Head of caudate nucleus (tissue), 42 donors: ENCODE results near the gene CCL22.
"Not testable (repeated sequence)": the region's sequence is repeated elsewhere in the genome, so short reads cannot be mapped to it uniquely, and the experiment has no call there.

Experiments
- DNase-seq, 42 donors: peaks; one replicate each; pipeline versions ENCODE4 v3.0.0 to v3.0.0-alpha.2; 2020 to 2021; ENCODE audit warnings: mixed read lengths in 7 of 42
- intact Hi-C: fragments of 100-400 bp; cut with DNase I; formaldehyde crosslinking; loops from one replicate; pipeline ENCODE4 v1.15.0; 2022

Gene CCL22, protein sequence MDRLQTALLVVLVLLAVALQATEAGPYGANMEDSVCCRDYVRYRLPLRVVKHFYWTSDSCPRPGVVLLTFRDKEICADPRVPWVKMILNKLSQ

DNA sequence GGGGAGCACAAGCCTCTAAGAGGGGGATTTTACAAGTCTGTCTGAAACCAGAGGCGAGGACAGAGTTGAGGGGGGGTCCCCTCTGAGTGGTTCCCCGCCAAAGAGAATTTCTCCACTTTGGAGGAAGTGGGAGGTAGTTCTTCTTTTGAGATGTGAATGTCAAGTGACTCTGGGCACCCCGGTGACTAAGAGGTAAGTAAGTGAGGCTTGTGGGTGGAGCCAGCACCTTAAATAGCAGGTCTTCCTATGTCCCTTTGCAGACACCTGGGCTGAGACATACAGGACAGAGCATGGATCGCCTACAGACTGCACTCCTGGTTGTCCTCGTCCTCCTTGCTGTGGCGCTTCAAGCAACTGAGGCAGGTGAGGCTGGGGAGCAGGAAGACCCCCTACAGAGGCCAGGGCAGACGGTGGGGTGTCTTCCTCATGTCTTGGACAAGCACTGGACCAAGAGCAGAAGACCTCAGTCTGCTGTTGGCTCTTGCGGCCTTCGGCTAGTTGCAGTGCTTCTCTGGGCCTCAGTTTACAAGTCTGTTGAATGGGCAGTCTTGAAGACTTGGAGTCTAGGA is at the start of gene CCL22:
CCL22 (plus strand) TSS at position 257 of the 569 bp plus-strand sequence; CDS start at position 291, 34 bp downstream.
- intact Hi-C loops, result no loop called here
- DNase-seq, result peak in 2 of 42 donors; percentile 36 to 53

DNA sequence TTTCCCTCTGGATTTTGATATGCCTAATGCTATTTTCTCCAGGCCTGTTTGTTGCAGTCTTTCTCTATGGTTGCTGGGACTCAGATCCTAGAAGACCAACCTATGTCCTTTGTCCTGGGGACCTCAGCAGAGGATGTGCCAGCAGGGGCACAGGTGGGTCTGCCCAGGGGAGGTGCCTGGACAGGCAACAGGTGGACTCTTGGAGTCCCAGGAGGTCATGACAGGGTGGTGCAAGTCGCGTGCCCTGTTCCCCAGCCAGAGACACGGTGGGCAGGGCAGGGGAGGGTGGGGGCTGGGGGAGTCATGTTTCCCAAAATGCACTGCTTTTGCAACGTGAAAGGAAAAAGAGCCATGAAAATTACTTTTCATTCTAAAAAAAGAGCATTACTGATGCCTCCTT is 47.8 kb upstream of the CCL22 start:
- DNase-seq, result peak in 1 of 42 donors; percentile 22
- intact Hi-C loops, result no loop called here

DNA sequence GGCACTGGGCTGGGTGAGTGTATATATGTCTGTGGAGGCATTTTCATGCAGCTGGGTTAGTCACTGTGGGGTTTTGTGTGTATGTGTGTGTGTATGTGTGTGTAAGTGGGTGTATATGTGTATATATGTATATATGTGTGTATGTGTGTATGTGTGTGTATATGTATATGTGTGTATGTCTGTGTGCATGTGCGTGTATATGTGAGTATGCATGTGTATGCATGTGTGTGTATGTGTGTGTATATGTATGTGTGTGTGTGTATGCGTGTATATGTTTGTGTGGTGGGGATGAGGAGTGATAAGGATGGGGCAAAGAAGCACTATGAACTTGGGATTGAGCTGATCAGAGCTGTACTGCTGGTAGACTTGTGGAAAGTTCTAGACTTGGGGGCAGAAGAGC is 45.1 kb upstream of the CCL22 start:
- intact Hi-C loops, result no loop called here

DNA sequence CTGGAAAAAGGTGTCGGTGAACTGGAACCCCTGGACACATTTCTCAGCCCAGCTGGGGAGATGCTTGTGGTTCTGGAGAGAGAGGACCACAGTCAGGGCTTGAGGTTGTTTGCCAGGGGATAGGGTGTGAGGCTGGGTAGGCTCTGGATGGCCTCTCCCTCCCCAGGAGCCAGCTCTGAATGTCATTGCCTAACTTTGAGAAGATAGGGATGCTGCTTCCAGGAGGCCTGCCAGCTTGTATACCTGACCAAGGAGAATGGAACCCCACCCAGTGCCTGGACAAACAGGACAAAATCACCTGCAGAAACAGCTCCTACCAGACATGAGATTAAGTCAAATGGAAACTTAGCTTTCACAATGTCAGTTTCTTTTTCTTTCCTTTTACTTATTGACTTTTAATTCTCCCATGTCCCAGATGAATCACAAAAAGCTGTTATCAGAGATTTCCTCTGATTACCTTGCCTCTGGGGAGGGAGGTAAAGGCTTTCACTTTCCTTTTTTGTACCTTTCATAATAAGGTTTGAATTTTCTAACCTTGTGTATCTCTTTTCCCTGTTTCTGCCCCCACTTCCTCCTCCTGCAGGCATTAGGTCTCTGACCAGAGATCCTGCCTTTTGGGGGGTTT is 44.3 kb upstream of the CCL22 start:
- peak in 2 of 42 donors; percentile 1 to 26 for DNase-seq
- intact Hi-C loops, result no loop called here

More for the DNA sequence above, 45.1 kb upstream of the CCL22 start:
- DNase-seq, result no peak

DNA sequence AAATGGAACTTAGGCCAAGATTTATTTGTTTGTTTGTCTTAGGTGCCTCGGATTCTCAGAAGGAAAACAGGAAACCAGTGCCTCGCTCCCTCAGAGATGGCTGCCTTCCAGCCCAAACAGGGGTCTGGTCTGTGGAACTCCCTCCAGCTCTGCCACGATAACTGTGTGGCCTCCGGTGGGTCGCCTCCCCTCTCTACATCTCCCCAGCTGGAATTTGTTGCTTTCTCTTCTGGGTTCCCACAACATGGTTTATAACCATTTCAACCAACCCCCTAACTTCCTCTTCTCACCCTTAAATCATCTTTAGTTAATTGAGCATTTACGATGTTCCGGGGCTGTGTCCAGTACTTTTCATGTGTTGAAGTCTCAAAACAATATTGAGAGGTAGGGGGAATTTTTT is 43.2 kb upstream of the CCL22 start:
- intact Hi-C loops, result no loop called here
- DNase-seq, result peak in 2 of 42 donors; percentile 13 to 31

DNA sequence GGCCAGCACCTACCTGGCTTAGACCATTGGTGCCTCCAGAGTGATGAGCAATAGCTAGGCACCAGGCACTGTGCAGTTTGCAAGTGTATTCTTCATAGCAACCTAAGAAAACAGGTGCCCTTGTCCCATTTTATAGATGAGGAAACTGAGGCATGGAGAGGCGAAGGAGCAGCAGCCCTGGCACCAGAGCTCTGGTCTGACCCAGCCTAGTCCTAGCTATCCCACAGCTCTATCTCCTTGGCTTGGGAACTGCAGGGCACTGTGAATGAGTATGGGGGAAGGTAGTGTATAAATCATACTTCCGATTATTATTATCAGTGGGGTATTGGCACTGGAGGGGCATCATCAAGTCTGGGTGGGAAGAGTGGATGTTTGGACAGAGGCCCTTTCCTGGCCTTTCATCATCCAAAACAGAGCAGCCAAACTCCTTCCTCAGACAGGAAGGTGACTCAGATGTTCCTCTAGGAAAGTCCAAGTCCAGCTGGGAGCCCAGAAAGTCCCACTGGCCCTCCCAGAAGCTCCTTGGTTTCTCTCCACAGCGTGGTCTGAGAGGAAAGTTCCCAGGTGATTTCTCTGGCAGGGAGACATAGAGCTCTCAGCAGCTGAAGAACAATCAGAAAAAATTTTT is 42.1 kb upstream of the CCL22 start:
- intact Hi-C loops, result no loop called here
- DNase-seq, result peak in 2 of 42 donors; percentile 5 to 26

DNA sequence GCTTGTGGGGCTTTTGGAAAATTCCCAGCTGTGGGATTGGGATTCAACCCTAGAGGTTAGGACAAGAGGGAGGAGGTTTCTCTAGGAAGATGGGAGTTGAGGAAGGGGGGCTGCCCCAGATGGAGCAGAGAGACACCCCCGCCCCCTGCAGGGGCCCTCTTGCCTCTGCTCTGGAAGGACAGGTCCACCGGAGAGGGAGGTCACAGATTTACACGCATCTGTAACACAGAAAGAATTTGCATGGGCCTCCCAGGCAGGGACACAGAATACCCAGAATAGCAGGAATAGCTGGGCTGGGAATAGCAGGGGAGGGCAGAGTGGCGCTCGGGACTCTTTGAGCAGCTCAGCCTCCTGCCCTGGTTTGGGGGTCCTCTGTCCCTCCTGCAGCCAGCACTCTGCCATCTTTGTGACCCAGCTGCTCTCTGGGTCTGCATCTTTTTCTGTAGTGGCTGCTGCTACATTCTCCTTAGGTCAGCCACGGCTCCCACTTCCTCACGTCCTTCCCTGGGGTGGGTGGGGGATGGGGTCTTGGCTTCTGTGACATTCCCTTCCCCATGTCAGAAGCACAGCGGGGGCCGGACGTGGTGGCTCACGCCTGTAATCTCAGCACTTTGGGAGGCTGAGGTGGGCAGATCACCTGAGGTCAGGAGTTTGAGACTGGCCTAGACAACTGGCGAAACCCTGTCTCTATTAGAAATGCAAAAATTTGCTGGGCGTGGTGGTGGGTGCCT is 40.2 kb upstream of the CCL22 start:
- intact Hi-C loops, result no loop called here
- DNase-seq, result peak in 1 of 42 donors; percentile 21

DNA sequence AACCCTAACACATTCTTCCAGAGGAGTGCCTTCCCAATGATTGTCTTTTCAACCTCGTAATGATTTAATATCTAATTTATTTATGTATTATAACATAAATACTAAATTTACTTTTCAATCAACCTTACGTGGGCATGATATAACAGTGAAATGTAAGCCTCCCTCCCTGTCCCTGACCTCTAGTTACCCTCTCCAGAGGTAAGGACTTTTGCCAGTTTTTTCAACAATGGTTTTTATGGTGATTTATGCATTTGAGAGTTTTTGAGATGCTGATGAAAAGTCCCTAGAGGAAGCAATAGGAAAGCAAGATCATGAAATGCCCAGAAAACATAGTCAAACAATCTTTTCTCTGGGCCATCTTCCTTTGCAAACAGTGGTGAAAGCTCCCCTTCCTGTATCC is 38.9 kb upstream of the CCL22 start:
- intact Hi-C loops, result no loop called here
- DNase-seq, result no peak

DNA sequence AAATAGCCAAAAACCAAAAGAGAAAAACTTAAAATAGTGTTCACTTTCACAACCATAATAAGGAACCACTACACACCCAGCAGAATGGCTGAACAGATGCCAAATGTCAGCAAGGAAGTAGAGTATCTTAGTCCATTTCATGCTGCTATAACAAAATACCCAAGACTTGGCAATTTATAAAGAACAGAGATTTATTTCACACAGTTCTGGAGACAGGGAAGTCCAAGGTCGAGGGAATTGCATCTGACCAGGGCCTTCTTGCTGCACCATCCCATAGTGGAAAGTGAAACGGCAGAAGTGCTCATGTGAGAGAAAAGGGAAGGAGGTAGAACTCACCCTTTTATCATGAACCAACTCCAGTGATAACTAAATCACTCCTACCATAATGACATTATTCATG is 33.8 kb upstream of the CCL22 start:
- intact Hi-C loops, result no loop called here
- no peak for DNase-seq

DNA sequence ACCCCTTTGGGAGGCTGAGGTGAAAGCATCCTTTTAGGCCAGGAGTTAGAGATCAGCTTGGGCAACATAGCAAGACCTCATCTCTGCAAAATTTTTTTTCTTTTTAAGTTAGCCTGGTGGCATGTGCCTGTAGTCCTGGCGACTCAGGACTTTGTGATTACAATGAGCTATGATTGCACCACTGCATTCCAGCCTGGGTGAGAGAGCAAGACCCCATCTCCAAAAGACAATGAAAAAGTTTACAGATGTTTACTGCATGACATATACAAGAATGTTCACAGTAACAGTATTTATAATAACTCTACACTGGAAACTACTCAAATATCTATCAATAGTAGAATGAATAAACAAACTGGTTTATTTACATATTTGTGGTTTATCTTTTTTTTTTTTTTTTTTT is 33.1 kb upstream of the CCL22 start:
- no peak for DNase-seq
- intact Hi-C loops, result no loop called here

DNA sequence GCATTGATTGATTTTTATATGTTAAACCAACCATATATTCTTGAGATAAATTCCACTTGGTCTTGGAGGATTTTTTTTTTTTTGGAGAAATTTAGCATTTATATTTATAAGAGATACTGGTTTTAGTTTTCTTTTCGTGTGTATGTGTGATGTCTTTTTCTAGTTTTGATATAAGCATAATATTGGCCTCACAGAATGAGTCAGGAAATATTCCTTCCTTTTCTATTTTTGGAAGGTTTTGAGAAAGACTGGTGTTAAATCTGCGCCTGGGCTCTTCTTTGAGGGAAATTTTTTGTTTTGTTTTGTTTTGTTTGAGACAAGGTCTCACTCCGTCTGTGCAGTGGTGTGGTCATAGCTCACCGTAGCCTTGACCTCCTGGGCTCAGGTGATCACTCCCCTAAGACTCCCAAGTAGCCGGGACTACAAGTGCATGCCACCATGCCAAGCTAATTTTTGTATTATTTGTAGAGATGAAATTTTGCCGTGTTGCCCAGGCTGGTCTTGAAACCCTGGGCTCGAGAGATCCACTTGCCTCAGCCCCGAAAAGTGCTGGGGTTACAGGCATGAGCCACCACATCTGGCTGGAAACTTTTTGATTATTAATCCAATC is 28.8 kb upstream of the CCL22 start:
- no peak for DNase-seq
- intact Hi-C loops, result no loop called here

DNA sequence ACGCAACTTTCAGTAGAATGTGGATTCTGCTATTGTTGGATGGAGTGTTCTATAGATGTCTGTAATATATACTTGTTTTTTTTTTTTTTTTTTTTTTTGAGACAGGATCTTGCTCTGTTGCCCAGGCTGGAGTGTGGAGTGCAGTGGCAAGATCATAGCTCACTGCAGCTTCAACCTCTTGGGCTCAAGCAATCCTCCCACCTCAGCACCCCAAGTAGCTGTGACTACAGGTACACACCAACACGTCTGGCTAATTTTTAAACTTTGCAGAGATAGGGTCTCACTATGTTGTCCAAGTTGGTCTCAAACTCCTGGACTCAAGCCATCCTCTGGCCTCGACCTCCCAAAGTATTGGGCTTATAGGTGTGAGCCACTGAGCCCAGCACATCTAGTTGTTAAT is 27.2 kb upstream of the CCL22 start:
- intact Hi-C loops, result no loop called here
- no peak for DNase-seq

DNA sequence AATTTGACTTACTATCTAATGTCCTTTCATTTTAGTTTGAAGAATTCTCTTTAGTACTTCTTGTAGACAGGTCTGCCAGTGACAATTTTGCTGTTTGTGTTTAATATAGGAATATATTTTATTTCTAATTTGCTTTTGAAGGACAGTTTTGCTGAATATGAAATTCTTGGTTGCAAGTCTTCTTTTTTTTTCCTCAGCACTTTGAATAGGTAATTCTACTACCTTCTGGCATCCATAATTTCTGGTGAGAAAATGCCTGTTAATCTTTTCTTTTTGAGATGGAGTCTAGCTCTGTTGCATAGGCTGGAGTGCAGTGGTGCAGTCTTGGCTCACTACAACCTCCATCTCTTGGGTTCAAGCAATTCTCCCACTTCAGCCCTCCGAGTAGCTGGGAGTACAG is 25.2 kb upstream of the CCL22 start:
- no peak for DNase-seq
- intact Hi-C loops, result no loop called here

DNA sequence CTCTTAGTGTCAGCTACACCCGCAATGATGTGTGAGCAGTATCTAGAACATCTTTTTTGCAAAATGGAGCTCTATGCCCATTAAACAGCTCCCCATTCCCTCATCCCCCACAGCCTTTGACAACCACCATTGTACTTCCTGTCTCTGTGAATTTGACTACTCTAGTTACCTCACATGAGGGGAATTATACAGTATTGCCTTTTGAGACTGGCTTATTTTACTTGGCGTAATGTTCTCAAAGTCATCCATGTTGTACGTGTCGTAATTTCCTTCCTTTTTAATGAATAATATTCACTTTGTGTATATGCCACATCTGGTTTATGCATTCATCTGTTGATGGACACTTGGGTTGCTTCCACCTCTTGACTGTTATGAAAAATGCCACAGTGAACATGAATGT is 23.2 kb upstream of the CCL22 start:
- intact Hi-C loops, result no loop called here

DNA sequence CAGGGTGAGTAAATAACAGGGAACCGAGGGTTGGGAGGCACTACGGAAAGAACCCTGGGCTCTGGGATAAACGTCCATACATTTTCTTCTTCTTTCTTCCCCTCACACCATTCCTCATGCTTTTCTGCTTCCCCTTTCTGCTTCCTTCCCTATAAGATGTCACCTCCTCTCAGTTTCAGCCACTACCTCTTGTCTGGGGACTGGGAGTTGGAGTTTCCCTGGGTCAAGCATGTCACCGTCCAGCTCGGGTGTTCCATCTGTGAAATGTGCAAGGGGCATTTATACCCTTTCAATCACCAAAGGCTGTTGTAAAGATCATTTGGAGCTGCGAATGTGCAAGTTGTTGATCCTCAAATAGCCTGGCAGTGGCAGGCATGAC is 17.5 kb upstream of the CCL22 start:
- intact Hi-C loops, result no loop called here
- peak in 1 of 42 donors; percentile 31 for DNase-seq

More for the DNA sequence above, 23.2 kb upstream of the CCL22 start:
- DNase-seq, result no peak

DNA sequence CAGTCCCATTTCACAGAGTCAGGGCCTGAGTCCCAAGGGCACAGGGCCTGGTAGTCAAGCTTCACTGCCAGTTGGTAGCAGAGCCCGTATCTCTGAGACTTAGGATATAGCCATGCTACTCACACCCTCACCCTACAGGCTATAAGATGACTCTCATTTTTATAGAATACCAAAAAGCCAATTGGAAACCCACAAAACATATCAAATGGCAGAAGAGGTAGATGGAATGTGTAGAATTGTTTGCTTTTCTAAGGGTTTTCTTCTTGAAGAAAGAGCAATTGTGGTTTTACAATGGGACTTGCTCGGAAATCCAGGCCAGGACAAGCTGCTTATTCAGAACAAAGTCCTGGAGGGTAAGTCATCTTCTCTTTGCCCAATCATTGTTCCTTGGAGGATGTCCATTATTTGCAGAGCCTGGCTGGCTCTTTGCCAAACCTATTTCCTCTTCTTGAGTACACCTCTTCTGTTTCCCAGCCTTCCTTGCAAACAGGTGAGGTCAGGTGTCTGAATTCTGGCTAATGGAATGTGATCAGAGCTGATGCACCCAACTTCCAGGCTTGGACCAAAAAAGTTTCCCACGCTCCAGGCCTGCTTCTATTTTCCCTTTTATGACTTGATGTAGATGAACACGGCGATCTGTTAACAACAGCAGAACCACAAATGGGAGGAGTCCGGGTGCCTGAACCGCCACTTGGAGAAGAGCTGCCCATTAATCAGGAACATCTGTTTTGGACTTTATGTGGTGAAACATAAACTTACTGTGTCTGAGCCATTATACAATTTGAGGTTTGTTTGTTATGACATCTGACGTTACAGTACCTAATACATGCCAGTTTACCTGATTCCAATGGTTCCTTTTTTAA is 16.9 kb upstream of the CCL22 start:
- no peak for DNase-seq
- intact Hi-C loops, result no loop called here

DNA sequence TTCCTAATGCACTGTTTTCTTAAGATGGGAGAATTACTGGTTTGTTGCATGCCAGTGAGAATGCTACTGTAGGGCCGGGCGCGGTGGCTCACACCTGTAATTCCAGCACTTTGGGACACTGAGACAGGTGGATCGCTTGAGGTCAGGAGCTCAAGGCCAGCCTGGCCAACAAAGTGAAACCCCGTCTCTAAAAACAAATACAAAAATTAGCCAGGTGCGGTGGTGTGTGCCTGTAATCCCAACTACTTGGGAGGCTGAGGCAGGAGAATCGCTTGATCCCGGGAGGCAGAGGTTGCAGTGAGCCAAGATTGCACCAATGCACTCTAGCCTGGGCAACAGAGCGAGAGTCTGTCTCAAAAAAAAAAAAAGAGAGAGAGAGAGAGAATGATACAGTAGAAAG is 16.0 kb upstream of the CCL22 start:
- intact Hi-C loops, result not testable (repeated sequence)

DNA sequence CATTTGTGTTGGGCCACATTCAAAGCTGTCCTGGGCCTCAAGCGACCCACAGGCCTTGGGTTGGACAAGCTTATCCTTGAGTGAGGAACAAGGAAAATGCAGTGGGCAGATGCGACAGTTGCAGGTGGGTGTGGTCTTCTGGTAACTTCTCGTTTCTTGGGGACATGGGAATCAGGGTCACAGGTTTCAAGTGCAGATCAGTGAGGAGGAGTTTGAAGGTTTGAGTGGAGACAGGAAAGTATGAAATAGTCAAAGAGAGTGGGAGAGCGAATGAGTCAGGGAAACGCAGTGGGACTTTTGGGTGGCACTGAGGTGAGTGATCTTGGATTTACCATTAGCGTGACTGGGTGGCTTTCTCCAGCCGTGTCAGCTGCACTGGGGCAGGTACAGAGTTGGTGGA is 15.4 kb upstream of the CCL22 start:
- peak in 9 of 42 donors; percentile 19 to 66 (median 43) for DNase-seq
- intact Hi-C loops, result no loop called here

More for the DNA sequence above, 16.0 kb upstream of the CCL22 start:
- DNase-seq, result not testable (repeated sequence)
